Measurements from ENCODE around the gene HTR4.
"Not testable (repeated sequence)": the region's sequence is repeated elsewhere in the genome, so short reads cannot be mapped to it uniquely, and the experiment has no call there.

Gene HTR4, protein sequence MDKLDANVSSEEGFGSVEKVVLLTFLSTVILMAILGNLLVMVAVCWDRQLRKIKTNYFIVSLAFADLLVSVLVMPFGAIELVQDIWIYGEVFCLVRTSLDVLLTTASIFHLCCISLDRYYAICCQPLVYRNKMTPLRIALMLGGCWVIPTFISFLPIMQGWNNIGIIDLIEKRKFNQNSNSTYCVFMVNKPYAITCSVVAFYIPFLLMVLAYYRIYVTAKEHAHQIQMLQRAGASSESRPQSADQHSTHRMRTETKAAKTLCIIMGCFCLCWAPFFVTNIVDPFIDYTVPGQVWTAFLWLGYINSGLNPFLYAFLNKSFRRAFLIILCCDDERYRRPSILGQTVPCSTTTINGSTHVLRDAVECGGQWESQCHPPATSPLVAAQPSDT

DNA sequence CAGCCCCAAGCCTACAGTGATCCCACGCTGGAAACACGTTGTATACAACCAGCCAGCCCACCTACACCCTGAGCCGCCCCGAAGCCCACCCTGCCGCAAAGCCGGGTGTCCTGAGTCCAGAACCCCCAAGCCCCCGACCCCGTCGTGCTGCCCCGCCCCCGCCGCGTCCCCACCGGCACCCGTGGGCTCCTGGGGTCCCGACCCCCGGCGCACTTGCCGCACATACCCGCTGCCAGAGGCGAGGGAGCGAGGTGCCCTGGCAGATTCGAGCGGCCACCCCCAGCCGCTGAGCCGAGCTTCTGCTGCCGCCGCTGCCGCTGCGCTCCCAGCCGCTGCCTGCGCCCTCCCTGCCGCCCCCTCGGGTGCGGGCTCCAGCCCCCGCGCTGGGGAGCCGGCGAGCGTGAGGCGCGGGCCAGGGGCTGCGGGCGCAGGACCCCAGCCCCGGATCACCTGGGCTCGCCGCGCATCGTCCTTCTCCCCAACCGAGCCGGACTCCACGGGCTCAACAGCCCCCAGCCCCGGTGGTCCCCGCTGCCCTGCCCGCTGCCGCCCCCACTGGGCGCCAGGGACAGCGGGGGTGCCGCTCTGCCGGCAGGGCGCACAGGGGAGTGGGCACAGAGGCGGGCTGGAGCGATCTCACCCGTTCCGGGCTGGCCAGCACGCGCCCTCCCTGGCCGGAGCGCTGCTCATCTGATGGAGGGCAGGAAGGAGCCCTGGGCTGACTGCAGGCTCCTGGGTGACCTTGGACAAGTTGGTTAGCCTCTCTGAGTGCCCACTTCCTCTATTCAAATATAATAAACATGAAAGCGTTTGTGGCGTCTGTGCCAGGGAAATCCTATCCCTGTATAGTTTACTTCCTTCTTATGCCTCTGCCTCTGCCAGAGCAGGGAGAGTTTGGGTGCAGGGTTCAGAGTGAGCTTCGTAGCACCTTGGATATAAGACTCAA is at the start of gene HTR4:
HTR4 (minus strand) TSS at position 692 of the 946 bp plus-strand sequence. CDS start 17,513 bp downstream, outside the sequence.
- no peak for DNase-seq

DNA sequence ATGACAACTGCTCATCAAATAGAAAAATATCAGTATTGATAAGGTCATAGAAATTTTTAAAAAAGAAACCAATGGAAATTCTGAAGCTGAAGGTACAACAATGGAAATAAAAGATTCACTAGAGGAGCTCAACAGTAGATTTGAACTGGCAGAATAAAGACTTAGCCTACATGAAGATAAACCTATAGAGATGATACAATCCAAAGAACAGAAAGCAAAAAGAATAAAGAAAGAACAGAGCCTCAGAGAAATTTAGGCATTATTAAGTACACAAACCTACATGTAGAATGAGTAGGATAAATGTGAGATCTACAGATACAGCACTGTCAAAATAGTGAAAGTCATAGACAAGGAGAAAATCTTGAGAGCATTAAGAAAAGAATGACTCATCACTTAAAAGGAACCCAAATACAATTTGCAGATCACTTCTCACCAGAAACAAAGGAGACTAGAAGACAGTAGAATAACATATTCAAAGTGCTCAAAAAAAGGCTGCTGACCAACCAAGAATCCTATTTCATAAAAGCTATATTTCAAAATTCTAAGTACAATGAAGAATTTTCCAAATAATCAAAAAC is 47.8 kb upstream of the HTR4 start:
- no peak for DNase-seq

DNA sequence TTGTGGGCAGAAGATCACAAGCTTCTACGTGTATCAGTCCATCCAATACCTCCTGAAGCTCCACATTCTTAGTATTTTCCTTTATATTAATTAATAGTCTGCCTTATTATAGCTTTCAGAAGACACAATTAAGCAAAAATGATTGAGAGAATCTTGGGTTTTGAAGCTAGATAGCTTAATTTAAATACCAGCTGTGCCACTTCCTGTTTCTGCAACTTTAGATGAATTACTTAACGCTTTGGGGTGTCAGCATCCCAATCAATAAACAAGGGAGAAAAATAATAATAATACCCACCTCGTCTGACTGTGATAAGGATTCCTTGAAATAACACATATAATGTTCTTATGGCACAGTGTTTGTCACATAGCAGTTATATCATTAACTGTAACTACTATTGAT is 44.7 kb upstream of the HTR4 start:
- DNase-seq = no peak

DNA sequence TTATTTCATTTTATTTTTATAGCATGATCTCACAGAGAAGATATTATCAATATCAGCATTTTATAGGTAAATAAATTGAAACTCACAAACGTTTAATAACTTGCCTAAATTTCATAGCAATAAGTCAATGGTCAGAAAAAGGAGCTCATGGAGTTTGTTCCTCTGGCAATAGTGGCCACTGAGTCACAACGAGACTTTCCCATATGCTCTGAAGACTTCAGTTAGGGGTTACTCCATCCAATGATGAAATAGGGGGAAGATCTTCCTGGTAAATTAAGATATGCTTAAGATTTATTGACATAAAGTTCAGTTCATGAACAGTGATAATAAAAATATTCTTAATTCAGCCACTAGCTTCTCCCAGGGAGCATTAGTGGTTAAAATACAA is 43.5 kb upstream of the HTR4 start:
- DNase-seq = no peak

DNA sequence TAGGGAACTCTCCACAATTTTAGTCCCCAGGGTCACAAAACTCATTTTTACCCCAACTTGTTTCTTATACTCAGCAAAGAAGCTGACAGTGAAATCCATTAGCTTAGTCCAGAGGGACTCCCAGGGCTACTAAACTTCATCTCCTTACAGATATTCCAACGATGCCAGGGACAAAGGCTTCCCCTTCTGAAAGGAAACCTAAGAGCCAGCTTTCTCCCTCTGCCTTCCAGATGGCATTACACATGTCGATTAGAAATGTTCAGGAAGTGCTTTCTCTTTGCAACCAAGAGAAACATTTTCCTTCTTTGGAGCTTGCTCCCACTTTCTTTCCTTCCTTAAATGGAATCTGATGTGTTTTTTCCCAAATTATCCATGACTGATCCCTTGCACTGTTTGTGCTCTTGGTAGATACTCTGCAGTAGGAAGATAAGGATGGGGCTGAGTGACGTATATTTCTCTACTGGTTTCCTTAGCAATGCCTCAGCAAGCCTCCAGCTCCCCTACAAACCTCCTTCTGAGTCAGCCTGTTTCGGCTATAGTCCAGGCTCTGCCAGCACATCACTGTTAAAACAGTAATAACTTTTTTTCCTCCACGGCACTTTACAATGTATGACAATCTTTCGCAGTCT is 43.0 kb upstream of the HTR4 start:
- DNase-seq = no peak

DNA sequence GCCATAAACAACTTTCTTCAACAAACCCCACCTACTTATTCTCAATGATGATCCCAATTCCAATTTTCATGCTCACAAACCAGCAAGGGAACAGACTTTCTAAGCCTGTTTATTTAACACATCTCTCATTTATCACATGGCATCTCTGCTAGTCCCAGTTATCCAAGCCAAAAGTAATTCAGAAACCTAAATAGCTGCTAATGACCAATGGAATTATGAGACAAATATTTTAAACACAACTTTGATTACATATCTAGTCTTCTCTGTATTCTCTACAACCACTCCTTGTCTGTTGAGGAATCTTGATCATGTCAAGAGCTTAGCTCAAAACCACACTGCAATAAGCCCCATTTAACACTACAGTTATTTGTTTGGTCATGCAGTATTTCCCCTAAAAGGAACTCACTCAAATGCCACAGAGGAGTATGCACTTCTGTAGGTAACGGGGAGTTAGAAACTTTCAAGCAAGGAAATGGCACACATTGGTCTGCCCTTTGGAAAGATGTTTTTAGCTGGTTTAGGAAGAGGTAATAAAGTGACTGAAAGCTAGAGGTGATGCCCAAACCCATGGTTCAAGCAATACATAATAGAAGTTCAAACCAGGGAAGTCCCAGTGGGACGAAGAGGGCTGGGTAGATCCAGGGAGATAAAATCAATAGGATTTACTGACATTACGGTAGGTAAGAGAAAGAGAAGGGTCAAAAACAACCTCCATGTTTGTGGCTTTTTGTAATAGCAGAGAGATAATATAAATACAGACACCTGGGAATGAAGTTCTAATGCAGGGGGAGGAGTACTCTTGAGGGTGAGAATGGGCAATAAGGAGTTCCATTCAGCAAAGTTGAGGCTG is 42.1 kb upstream of the HTR4 start:
- no peak for DNase-seq

- DNase-seq = no peak
Observed at GRCh38 chr5:148690945-148691344, 36.6 kb upstream of the HTR4 start.

- no peak for DNase-seq
Observed at GRCh38 chr5:148688787-148689186, 34.5 kb upstream of the HTR4 start.

- DNase-seq = no peak
Observed at GRCh38 chr5:148687871-148688270, 33.5 kb upstream of the HTR4 start.

- no peak for DNase-seq
Observed at GRCh38 chr5:148687427-148687826, 33.1 kb upstream of the HTR4 start.

GRCh38 chr5:148686660-148687059 is 32.3 kb upstream of the HTR4 start:
- no peak for DNase-seq

DNA sequence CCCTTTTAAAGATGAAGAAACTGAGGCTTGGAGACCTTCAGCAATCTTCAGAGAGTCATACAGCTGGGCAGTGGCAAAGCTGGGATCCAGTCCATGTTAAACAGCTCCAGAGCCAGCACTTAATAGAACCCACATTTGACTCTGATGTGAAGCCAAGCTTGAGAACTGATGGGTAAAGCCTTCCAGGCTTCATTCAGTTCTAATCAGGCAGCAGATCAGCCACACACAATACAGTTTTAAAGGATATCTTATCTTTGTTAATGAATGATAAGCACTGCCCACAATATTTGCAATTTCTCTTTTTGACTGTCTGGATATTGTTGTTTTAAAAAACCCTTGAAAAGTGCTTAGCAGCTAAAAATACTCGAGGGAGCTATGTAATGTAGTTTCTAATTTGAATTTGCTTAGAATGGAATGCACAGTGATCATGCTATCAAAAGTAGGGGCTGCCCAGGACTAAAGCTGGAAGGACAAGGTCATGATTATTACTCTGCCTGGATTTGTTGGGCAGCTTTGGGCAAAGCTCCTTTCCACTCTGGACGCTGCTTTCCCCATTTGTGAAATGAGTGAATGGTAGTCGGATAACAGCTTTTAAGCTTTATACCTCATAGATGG is 31.3 kb upstream of the HTR4 start:
- DNase-seq = no peak

DNA sequence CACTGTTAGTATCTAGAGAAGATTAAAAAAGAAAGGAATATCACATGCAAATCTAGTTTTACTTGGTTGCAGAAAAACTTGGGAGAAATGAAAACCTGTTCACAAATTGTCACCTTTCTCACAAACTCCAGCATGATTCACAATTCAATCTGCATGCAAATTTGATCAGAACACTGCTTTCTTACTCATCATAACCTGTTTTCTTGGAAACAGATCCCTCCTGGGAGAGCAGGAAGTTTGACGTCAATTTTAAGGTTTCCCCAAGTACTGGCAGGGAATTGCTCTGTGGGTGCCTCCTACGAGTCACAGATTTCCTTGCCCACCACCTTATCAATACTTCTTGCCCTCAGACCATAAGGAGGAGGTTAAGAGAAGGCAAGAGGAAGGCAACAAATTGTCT is 30.2 kb upstream of the HTR4 start:
- DNase-seq = no peak

- no peak for DNase-seq
Observed at GRCh38 chr5:148683651-148684050, 29.3 kb upstream of the HTR4 start.

- DNase-seq = no peak
Observed at GRCh38 chr5:148682058-148683026, 28.0 kb upstream of the HTR4 start.

DNA sequence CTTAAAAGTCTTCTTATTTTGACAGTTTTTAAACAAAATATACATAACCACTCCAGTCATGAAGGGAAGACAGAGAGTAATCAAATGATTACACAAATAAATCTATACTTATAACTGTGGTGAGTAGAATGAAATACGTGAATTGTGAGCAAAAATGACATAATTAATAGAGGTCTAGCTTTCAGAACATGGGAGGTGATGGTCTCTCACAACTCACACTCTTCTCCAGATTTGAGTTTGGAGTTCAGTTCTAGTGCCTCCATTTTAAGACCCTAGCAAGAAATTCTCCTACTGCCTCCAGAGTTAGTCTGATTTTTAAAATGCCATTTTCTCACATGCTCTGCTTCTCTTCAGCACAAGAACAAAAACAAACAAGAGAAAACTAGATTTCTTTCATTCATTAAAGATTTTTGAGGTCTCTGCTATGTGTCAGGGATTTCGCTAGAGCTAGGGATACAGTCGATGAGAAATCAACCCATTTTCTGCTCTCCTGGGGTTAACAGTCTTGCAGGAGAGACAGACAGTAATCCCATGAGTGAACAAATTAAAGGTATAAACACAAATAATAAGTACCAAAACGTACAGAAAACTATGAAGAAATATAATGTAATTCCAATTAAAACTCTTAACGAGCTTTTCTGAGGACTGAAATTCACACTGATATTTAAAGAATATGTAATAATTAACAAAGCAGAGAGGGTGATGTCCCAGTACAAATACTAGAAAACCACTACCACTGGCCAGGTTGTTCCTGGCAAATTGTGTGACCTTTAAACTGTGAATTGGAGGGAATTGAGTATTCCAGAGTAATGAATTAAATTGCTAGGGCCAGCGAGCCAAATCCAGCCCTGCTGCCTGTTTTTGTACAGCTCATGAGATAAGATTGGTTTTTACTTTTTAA is 27.1 kb upstream of the HTR4 start:
- no peak for DNase-seq

- not testable (repeated sequence) for DNase-seq
Observed at GRCh38 chr5:148673704-148674103, 19.4 kb upstream of the HTR4 start.

GRCh38 chr5:148666353-148666752 is 12.0 kb upstream of the HTR4 start:
- no peak for DNase-seq

DNA sequence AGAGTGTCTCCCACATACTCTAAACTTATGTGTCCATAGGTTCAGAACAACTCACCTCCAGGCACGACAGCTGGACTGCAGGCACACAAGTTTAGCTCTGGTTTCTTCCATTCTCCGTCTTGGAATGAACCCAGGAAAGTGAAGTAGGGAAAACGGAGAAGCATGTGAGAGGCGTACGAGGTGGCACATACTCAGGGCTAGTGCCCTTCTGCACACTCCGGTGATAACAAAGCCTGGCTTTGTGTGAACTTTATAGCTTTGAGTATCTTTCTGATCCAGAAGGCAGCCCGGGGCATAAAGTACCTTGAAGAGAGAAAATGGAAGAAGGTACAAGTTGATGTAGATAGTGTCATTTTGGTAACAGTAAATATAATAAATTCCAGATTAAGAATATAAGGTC is 11.1 kb upstream of the HTR4 start:
- no peak for DNase-seq
